Measurements from ENCODE around the gene INPP4B.

INPP4B gene

GRCh38 chr4:142637614-142638013, 208.5 kb downstream of the INPP4B start:
- no peak for DNase-seq (ENCODE audit: low read depth)
- no peak overlapping the region for H3K4me3 ChIP-seq (ENCODE audit: low read length)
- no peak for TF ChIP-seq CTCF (IDR thresholded peaks at IDR 0.05; ENCODE audit: insufficient read depth, low read depth, low read length, missing control alignments)

- no peak overlapping the region for H3K4me3 ChIP-seq (ENCODE audit: low read length)
- no peak for DNase-seq (ENCODE audit: low read depth)
- TF ChIP-seq CTCF (IDR thresholded peaks at IDR 0.05; ENCODE audit: insufficient read depth, low read depth, low read length, missing control alignments), result no peak
Measured at GRCh38 chr4:142631836-142632235, 214.3 kb downstream of the INPP4B start.

- DNase-seq (ENCODE audit: low read depth), result peak; percentile 51
- H3K4me3 ChIP-seq (ENCODE audit: low read length), result no peak overlapping the region
- TF ChIP-seq CTCF (IDR thresholded peaks at IDR 0.05; ENCODE audit: insufficient read depth, low read depth, low read length, missing control alignments), result no peak
Measured at GRCh38 chr4:142615324-142615665, 230.8 kb downstream of the INPP4B start.

- DNase-seq (ENCODE audit: low read depth), result no peak
- TF ChIP-seq CTCF (IDR thresholded peaks at IDR 0.05; ENCODE audit: insufficient read depth, low read depth, low read length, missing control alignments), result no peak
- H3K4me3 ChIP-seq (ENCODE audit: low read length), result no peak overlapping the region
Measured at GRCh38 chr4:142614621-142615323, 231.3 kb downstream of the INPP4B start.

DNA sequence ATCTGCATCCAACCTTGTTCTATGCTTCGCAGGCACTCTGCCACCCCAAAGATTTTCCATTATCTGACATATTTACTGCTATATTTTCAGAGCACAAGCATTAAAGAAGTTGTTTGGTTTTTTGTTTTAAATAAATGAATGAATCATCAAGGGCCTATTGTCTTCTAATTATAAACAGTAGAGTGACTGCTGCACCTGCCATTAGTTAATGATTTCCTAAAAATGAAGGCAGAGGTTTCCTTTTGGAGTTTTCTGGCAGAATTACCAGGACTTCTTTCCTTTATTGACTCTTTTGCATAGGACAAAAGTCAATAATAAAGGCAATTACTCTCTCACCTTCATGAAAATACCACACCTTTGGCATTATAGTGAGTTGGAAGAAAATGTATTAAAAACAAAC, 238.1 kb downstream of the INPP4B start:
- TF ChIP-seq CTCF (IDR thresholded peaks at IDR 0.05; ENCODE audit: insufficient read depth, low read depth, low read length, missing control alignments), result no peak
- H3K4me3 ChIP-seq (ENCODE audit: low read length), result no peak overlapping the region
- DNase-seq (ENCODE audit: low read depth), result no peak

- TF ChIP-seq CTCF (IDR thresholded peaks at IDR 0.05; ENCODE audit: insufficient read depth, low read depth, low read length, missing control alignments), result no peak
- H3K4me3 ChIP-seq (ENCODE audit: low read length), result no peak overlapping the region
- peak; percentile 41 for DNase-seq (ENCODE audit: low read depth)
Measured at GRCh38 chr4:142600952-142601351, 245.1 kb downstream of the INPP4B start.

DNA sequence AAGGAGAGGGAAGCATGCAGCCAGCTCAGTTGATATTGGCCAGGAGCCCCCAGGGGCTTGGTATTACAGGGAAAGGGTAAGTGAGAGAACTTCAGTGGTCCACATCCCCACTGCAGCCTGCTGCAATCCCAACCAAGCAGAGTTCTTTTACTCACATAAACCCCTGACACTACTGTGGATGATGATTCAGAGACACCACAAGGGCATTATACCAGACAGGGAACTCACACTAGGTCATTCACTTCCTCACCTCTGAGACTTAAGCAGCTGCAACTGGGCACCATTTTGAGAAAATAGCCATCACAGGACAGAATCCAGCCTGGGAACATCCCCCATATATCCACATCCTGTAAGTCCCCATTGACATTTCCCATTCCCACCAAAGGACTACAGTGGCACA, 248.0 kb downstream of the INPP4B start:
- DNase-seq (ENCODE audit: low read depth), result no peak
- H3K4me3 ChIP-seq (ENCODE audit: low read length), result no peak overlapping the region
- TF ChIP-seq CTCF (IDR thresholded peaks at IDR 0.05; ENCODE audit: insufficient read depth, low read depth, low read length, missing control alignments), result no peak
